Ammon's horn (tissue), 1 donor: ENCODE results near the gene ALDH16A1.
"Not testable (repeated sequence)": the region's sequence is repeated elsewhere in the genome, so short reads cannot be mapped to it uniquely, and the experiment has no call there.

Experiments used
- DNase-seq: peaks from one replicate; pipeline ENCODE4 v3.0.0-alpha.2; 2016; ENCODE audit warnings: low spot score

Gene ALDH16A1

DNA sequence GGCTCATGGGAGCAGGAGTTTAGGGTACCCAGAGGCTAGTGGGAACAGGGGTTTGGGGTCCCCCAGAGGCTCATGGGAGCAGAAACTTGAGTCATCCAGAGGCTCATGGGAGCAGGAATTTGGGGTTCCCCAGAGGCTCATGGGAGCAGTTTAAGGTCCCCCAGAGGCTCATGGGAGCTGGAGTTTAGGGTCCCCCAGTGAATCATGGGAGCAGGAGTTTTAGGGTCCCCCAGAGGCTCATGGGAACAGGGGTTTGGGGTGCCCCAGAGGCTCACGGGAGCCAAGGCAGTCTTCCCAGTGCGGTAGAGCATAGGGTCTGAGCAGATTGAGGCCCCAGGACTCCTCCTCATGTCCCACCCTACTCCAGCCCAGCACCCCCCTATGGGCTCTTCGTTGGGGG, 12.3 kb downstream of the ALDH16A1 start:
- DNase-seq = no peak

DNA sequence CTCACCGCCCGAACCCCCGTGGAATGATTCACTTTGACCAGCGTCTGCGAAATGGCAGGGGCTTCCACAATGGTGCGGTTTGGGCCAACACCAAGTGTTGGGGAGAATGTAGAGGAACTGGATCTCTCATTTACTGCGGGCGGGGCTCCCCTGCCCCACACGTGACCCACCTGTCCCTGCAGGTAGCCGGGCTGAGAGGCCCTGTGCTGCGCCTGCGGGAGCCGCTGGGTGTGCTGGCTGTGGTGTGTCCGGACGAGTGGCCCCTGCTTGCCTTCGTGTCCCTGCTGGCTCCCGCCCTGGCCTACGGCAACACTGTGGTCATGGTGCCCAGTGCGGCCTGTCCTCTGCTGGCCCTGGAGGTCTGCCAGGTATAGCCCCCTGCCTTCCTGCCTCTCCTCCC, 15.2 kb downstream of the ALDH16A1 start:
- DNase-seq = no peak

DNA sequence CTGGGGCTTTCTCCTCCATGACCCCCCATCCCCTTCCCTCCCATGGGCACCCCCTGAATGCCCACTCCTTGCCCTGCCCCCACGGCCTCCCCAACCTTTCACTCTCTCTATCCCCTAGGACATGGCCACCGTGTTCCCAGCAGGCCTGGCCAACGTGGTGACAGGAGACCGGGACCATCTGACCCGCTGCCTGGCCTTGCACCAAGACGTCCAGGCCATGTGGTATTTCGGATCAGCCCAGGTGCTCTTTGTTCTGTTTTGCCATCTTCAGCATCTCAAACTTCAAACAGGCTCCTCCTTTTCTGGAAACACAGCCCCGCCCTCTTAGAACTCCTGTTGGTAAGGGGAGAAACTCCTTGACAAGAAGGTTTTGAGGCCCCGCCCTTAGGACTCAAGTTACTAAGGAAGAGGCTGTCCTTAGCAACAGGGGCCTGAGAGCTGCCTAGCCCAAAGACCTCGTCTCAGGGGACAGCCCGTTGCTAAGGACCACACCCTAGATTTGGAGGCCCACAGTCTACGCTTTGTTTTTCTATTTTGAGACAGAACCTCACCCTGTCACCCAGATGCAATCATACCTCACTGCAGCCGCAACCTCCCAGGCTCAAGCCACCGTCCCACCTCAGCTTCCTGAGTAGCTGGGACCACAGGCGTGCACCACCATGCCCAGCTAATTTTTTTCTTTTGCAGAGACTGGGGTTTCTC, 15.9 kb downstream of the ALDH16A1 start:
- DNase-seq = no peak

DNA sequence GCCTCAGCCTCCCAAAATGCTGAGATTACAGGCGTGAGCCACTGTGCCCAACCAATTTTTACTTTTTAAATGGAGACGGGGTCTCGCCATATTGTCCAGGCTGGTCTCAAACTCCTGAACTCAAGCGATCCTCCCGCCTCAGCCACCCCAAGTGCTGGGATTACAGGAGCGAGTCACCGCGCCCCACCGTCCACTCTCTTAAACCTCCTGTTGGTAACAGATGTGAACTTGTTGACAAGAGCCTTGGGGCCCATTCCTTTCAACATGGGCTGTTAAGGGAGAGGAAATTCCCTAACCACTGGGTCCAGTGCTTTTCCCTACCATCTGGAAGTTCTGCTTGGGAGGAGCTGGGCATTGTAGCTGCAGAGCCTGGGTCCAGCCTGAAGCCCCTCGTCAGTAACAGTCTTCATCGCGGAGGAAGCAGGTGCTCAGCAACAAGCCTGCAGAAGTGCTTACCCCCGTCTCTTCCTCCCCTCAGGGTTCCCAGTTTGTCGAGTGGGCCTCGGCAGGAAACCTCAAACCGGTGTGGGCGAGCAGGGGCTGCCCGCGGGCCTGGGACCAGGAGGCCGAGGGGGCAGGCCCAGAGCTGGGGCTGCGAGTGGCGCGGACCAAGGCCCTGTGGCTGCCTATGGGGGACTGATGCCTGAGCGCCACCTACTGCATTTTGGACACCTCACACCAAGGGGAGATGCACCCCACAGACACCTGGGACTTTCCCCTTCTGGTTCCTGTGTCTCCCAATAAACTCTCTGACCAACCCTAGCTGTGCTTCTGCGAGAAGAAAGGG, 17.0 kb downstream of the ALDH16A1 start:
- no peak for DNase-seq

DNA sequence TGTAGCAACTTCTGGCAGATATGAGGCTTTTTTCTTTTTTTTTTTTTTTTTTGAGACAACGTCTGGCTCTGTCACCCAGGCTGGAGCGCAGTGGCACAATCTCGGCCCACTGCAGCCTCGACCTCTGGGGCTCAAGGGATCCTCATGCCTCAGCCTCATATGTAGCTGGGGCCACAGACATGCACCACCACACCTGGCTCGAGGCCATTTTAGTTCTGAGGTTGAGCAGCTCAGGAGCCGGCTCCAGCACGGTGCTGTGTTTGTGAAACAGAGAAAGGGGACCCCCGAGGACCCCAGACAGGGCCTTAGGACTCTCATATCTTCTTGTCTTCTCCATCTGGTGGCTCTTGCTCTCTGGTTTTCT, 17.6 kb downstream of the ALDH16A1 start:
- no peak for DNase-seq

DNA sequence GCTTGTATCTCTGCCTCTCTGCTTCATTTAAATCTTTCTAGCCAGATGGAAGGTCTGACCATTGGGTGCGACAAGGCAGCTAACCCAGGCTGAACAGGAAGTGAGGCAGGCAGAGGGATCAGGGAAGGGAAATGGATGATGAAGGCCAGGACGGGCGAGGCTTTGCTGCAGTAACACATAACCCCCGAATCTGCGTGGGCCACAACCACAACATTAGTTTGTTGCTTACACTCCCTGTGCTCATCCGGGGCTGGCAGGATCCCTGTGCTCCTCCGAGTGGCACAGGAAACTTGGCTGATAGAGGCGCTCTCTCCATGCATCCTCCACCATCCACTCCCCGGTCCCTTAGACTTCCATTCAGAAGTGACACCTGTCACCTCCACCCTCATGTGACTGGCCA, 19.9 kb downstream of the ALDH16A1 start:
- no peak for DNase-seq

DNA sequence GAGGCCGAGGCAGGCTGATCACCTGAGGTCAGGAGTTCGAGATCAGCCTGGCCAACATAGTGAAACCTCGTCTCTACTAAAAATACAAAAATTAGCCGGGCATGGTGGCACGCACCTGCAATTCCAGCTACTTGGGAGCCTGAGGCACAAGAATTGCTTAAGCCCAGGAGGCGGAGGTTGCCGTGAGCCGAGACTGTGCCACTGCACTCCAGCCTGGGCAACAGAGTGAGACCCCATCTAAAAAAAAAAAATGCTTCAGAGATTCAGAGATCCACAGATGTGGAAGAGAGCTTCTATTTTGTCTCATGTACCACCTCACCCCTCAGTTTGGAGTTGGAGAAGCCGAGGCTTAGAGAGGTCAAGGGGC, 20.5 kb downstream of the ALDH16A1 start:
- not testable (repeated sequence) for DNase-seq

DNA sequence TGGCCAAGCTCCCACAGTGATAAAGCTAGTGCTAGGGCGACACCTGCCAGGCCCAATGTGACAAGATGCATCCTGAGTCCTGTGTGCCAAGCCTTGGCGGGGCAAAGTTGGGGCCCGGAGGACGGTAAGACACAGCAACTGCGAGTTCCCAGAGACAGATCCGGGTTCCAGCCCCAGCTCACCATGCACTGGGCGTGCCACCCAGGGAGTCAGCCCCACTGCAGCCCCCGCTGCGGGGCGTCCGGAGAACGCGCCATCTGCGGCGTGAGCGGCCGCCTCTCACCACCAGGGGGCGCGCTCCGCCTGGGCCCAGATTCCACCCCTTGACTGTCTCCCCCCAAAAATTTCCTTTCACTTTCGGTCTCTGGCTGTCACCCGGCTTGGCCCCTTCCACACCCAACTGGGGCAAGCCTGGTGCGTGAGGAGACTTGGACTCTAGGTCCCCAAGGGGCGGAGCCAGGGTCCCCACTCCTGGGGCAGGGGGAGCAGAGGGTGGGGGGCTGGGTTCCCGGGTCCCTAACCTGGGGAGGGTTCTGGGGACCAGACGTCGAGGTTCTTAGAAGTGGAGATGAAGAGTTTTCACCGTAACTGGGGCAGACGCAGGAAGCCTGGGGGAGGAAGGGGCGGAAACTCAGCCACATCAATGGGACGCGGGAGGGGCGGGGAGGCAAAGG, 21.0 kb downstream of the ALDH16A1 start, which contains the start of gene FLT3LG:
FLT3LG (plus strand) TSS at position 348 of the 674 bp plus-strand sequence. CDS start 425 bp downstream, outside the sequence.
- peak; percentile 67 for DNase-seq

DNA sequence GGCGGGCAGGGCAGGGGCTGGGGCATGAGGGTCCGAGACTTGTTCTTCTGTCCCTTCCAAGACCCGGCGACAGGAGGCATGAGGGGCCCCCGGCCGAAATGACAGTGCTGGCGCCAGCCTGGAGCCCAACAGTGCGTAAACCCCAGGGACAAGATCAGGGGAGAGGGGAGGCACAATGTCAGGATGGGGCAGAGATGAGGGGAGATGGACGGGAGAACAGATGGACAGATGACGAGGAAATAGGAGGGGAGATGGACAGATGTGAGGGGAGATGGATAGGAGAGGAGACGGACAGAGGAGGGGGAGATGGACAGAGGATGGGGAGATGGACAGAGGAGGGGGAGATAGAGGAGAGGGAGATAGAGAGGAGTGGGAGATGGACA, 21.5 kb downstream of the ALDH16A1 start:
- no peak for DNase-seq

DNA sequence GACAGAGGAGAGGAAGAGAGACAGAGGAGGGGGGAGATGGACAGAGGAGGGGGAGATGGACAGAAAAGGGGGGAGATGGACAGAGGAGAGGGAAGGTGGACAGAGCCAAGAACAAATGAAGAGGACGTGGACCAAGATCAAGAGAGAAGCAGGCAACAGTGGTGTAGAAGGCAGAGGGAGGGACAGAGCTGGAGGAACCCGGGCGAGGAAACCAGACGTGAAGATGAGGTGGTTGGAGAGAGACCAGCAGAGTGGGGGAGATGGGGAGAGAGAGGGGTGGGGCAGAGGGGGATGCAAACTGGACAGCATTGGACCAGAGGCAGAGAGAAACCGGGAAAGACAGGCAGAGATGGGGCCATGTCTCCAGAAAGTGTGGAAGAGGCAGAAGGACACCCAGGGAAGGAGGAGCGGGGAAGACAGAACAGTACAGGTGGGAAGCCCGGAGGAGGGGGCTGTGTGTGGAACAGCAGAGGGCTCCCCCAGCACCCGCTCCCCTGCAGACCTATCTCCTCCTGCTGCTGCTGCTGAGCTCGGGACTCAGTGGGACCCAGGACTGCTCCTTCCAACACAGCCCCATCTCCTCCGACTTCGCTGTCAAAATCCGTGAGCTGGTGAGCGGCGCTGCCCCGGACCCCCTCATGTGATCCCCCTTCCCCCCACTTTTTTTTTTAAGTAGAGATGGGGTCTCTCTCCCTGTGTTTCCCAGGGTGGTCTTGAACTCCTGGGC, 22.3 kb downstream of the ALDH16A1 start:
- no peak for DNase-seq

DNA sequence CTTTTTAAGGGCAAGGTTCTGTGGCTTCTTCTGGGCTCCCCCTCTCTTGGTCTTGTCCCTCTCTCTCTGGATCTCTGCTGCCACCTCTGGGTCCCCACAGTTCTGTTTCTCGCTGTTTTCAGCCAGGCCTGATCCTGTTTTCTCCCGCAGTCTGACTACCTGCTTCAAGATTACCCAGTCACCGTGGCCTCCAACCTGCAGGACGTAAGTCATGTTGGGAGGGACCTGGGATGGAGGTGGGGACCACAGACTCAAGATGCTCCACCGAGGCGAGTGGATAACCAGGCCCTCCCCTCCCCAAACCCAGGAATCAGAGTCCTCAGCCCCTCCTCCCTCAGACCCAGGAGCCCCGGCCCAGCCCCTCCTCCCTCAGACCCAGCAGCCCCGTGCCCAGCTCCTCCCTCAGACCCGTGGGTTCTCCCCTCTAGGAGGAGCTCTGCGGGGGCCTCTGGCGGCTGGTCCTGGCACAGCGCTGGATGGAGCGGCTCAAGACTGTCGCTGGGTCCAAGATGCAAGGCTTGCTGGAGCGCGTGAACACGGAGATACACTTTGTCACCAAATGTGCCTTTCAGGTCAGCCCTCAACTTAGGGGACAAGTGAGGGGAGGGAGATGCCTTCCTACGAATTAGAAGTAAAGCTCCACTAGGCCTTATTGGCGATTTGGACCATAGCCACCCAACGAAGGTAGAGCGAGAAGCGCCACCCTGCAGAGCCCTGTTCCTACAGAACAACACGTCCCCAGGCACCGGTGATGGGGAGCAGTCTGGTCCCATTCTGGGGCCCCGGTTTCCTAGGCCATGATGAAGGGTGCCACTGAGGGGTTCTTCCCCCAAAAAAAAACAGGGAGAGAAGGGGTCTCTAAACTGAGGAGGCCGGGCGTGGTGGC, 23.2 kb downstream of the ALDH16A1 start:
- no peak for DNase-seq

DNA sequence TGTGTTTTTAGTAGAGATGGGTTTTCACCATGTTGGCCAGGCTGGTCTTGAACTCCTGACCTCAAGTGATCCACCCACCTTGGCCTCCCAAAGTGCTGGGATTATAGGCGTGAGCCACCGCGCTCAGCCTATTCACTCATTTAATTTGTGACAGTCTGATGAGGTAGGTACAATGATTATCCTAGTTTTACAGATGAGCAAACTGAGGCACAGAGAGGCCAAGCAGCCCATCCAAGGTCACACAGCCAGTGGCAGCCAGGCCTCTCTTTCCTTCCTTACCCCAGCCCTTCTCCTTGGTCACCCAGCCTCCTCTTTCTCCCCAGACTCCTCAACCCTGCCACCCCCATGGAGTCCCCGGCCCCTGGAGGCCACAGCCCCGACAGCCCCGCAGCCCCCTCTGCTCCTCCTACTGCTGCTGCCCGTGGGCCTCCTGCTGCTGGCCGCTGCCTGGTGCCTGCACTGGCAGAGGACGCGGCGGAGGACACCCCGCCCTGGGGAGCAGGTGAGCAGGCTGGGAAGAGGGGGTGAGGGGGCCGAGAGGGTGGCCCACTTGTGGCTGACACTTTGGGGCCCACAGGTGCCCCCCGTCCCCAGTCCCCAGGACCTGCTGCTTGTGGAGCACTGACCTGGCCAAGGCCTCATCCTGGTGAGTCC, 27.1 kb downstream of the ALDH16A1 start:
- DNase-seq = no peak

DNA sequence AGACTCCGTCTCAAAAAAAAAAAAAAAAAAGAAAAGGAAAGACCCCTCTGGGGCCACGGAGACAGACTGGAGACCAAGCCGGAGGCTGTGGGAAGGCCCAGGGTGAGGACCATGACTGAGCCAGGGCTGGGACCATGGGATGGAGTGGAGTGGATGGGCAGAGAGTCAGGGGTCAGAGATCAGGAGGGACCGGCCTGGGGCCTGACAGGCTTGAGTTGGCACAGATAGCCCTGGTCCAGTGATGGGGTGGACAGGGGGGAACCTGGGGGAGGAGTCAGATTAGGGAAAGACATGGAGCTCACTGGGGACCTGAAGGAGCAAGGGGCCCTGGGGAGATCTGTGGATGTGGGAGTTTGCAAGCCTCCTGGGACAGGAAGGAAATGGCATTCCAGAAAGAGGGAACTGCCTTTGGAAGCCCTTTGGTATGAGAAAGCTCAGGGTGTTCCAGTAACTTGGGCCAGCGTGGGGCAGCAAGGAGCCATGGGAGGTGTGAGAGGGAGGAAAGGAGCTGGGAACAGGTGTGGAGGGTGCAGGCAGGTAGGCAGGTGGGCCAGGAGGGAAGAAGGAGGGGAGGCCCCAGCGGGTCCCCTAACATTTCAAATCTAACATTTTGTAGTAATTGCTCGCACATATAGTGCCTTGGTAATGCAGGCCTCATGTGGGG, 28.1 kb downstream of the ALDH16A1 start:
- no peak for DNase-seq

DNA sequence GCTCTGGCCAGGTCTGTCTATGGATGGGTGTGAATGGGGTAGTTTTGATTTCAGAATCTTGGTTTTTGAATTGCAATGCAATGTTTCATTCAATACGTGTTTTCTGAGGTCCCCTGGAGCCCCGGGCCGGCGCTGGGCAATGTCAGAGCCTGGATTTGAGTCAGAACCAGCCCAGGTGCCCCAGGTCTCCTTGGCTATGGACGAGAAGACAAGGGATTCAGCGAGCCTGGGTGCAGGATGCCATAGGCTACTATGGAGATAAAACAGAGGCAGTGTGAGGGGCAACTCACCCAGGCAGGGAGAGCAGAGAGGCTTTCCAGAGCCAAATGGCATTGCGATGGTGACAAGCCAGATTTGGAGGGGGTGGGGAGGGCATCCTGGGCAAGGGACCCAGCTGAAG, 33.2 kb downstream of the ALDH16A1 start:
- DNase-seq = no peak

DNA sequence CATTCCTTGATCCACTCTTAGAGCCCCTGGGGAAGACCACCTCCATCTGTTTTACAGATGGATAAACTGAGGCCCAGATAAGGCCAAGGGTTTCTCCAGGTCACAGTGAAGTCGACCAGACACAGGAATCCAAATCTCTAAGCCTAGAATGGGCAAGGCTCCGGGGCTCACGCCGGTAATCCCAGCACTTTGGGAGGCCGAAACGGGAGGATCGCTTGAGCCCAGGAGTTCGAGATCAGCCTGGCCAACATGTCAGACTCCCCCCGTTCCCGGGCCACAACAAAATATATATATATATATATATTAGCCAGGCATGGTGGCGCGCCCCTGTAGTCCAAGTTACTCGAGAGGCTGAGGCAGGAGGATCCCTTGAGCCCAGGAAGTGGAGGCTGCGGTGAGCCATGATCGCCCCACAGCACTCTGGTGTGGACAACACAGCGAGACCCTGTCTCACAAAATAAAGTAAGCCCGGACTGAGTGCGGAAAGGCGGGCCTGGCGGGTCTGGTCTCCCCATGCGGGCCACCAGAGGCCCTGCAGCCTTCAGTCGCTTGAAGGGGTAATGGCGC, 33.8 kb downstream of the ALDH16A1 start:
- DNase-seq = no peak

DNA sequence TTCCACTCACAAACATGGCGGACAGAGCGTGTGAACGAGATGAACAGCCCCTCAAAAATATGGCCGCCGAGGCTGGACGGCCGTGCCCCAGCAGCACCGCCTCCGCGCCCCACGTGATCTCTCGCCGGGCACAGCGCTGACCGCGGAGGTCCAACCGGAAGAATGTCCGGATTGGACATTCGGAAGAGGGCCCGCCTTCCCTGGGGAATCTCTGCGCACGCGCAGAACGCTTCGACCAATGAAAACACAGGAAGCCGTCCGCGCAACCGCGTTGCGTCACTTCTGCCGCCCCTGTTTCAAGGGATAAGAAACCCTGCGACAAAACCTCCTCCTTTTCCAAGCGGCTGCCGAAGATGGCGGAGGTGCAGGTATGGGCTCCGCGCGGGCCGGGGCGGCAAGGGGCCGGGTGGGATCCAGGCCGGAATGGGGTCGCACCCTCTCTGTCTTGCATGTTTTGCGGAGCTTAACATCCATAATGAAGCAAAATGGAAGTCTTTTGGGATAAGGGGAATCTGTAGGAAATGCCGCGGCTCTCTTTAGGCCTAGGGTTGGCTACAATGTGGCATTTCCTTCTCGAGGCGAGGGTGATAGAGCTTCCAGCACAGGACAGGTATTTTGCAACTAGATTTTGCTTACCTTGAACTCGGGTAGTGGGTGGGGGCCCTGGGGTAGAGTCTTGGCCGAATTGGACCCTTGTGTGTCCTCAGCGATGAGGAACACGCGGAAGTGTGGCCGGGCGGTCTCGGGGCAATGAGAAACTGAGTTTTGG, 34.4 kb downstream of the ALDH16A1 start, which contains the start of gene RPL13A:
RPL13A (plus strand) TSS at position 332 of the 769 bp plus-strand sequence; CDS start at position 354, 22 bp downstream.
- peak; percentile 99 for DNase-seq

DNA sequence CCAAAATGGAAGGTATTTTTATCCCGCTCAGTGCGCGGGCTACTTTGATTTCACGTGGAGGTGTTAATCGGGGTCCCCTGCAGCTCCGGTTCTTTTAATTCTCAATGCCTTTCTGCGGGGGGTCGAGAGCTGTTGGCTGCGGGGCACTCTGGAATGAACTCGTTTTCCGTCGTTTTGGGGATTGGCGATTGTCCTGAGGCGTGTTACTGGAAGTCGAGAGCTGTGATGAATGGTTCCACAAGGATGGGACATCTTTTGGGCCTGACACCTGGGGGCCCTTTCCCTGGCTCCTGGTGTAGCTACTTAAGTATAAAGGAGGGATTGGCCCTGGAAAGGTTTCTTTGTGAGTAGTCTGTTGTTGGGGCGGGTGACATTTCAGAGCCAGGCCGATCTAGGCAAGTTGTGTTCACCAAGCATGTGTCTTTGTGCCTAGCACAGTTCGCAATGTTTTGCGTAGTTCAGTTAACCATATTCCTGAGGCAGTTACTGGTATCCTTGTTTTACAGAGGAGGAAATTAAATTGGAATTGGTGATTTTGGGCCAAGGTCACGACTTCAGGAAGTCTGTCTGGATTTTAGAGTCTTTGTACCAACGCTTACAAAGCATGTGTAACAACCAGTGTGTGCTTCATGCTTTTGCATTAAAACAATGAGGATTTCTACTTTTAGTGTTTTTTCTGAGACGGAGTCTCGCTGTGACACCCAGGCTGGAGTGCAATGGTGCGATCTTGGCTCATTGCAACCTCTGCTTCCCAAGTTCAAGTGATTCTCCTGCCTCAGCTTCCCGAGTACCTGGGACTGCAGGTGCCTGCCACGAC, 35.2 kb downstream of the ALDH16A1 start:
- DNase-seq = no peak
